Measurements from ENCODE around the gene BLMH. TPM values are rescaled to one million over a fixed set of nuclear protein-coding genes. Genes with fewer than 3 reads are reported as not detected.

Gene BLMH
- total and polyA plus RNA-seq, 9 of the 15 experiments (the other 6 are each of a cell fraction or from before 2014, with no cell fraction given) = 26.0 to 118 (median 67.3) TPM

- peak; percentile 96 for TF ChIP-seq VEZF1 (CRISPR knock-in tag; IDR thresholded peaks at IDR 0.05)
- TF ChIP-seq SUPT5H (IDR thresholded peaks at IDR 0.05) = peak; percentile 53; the same call in 1 of the 2 replicates
- 0 out of 2 replicates have a peak, but pooled peaks have one; percentile 68 for TF ChIP-seq SIN3B (IDR thresholded peaks at IDR 0.05; ENCODE audit: low read depth)
- peak; percentile 48 for TF ChIP-seq POU5F1 (IDR thresholded peaks at IDR 0.05; ENCODE audit: borderline replicate concordance, low read depth, low read length, partially characterized antibody)
- TF ChIP-seq JUND (IDR thresholded peaks at IDR 0.05; ENCODE audit: borderline replicate concordance, low read depth, low read length) = peak; percentile 72
- TF ChIP-seq JUND (tag; IDR thresholded peaks at IDR 0.05; ENCODE audit: borderline replicate concordance, low read depth, low read length) = peak; percentile 21; the same call in 1 of the 3 replicates
- TF ChIP-seq E2F6 (IDR thresholded peaks at IDR 0.05; ENCODE audit: borderline replicate concordance in 1 of 2, extremely low read depth in 1 of 2, insufficient read depth in 1 of 2, insufficient read length in 1 of 2, low read depth in 1 of 2, low read length in 1 of 2, poor library complexity in 1 of 2, severe bottlenecking in 1 of 2) = peak; percentile 66 to 91
- TF ChIP-seq ZFP1 (CRISPR knock-in tag; IDR thresholded peaks at IDR 0.05) = no peak
- peak; percentile 88 to 93 for TF ChIP-seq MAZ (CRISPR knock-in tag; conservative IDR thresholded peaks at IDR 0.05 in 1 of 2, IDR thresholded peaks at IDR 0.05 in 1 of 2)
- peak; percentile 78; the same call in 1 of the 2 replicates for TF ChIP-seq L3MBTL2 (IDR thresholded peaks at IDR 0.05)
- TF ChIP-seq ZBTB11 (CRISPR knock-in tag; IDR thresholded peaks at IDR 0.05) = peak in 1 of 3 experiments; percentile 50; a peak in 1 of 6 replicates
- TF ChIP-seq ZHX1 (conservative IDR thresholded peaks at IDR 0.05; ENCODE audit: low read length) = no peak
- 0 out of 2 replicates have a peak, but pooled peaks have one; percentile 25 for TF ChIP-seq FOXP1 (CRISPR knock-in tag; IDR thresholded peaks at IDR 0.05)
- TF ChIP-seq JUNB (CRISPR knock-in tag; conservative IDR thresholded peaks at IDR 0.05) = no peak
These were observed at the start of gene BLMH (continued) for GRCh38 chr17:30291543-30292285.

All from K562 (cell line).